SK-N-MC (cell line): Measurements from ENCODE around the gene LTA.

Experiments
- EZH2 ChIP-seq: fragments of 200-600 bp; sonication (generic); IDR thresholded peaks from one replicate; pipeline ENCODE4 v1.6.1; 2017; ENCODE audit warnings: antibody characterized with exemption
- FOXP2 ChIP-seq: optimal IDR thresholded peaks from 2 replicates; pipeline ENCODE3; 2011; ENCODE audit warnings: mild to moderate bottlenecking, moderate library complexity; ENCODE audit not compliant: insufficient read depth; ENCODE audit errors: extremely low read length, control extremely low read depth
- POLR2AphosphoS5 ChIP-seq: IDR thresholded peaks from 2 replicates; pipeline ENCODE4 v1.6.1; 2012; ENCODE audit warnings: mild to moderate bottlenecking, low read depth, low read length, borderline replicate concordance

- TF ChIP-seq EZH2 (no peak), POLR2AphosphoS5 (no peak), FOXP2 (no peak)
Observed at GRCh38 chr6:31525932-31526591, 46.0 kb upstream of the LTA start.
